HG02623 (cell line): ENCODE measurements around the gene CCR1.

Experiments
- ATAC-seq: cut with Tn5 transposase; IDR thresholded peaks from one replicate; pipeline ENCODE4 v1.9.1; 2021; ENCODE audit warnings: moderate library complexity; ENCODE audit not compliant: unreplicated experiment

CCR1 gene

DNA sequence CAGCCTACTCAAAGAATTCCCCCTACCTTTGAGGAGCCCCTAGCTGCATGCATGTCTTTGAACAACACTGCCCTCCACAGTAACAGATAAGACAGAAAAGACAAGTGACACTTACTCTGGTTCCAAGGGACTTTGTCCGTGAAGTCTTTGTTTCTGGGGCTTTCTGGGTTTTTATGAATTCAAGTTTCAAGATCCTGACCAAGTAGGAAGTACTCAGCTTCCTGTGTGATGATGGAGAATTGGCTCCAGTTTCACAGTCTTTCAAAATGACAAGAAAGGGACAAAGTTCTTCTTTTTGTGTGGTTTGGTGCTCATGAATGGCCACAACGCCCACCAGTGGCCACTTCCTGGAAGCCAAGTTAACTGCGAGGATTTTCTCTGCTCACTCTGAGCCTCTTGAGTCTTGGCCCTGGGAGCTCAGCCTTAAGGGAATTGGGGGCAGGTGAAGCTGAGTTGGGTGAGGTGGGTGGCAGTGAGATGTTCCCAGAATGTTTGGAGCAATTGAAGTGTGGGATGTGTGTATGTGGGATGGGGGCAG lies at the start of gene CCR1:
CCR1 (minus strand) TSS at position 147 of the 538 bp plus-strand sequence. CDS start 4,000 bp downstream, outside the sequence.
- ATAC-seq: no peak

DNA sequence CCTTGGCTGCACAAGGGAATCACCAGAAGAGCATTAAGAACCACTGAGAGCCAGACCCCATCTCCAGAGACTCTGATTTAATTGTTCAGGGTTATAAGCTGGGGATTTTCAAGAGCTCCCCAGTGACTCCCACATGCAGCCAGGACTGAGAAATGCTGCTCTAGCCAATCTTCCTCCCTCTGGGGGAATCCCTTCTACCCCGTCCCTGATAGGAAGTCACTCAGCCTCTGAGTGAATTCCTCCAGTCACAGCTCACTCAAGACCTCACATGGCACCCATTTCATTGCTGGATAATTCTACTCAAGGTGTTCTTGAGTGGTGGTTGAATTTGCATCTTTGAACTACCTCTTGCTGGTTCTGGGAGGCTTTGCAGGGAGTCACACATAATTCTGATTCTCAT lies 44.9 kb upstream of the CCR1 start:
- ATAC-seq: no peak

DNA sequence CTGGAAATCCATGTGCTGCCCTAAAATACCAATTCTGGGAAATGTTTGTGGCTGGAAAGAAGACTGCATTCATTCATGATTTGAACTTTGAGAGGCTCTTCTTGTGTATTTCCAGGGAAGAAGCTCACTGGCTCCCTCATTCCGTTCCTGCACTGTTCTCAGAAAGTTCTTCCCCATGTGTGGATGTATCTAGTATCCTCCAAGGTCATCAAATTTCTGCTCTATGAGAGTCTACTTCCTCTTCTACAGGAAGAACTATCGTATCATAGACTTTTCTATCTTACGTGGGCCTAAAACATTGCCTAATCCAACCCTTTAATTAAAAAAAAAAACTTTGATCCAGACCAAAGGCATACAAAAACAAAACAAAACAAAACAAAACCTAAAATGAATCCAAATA lies 37.0 kb upstream of the CCR1 start:
- no peak for ATAC-seq

DNA sequence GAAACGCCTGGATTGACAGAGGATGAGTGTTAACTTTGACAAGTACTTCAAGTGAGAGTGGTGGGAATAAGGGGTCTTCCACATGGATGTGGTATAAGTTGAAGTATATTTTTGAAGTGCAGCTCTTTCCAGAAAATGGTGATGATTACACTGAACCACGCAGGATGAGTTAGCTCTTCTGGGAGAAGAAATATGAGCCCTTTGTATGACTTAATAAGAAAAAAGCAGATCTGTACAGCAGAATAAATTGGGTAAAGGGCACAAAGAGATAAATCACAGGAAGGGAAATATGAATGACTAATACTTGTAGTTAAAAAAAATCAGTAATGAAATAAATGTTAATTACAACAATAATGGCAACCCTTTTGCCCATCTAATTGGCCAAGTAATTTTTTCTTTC lies 35.4 kb upstream of the CCR1 start:
- no peak for ATAC-seq

DNA sequence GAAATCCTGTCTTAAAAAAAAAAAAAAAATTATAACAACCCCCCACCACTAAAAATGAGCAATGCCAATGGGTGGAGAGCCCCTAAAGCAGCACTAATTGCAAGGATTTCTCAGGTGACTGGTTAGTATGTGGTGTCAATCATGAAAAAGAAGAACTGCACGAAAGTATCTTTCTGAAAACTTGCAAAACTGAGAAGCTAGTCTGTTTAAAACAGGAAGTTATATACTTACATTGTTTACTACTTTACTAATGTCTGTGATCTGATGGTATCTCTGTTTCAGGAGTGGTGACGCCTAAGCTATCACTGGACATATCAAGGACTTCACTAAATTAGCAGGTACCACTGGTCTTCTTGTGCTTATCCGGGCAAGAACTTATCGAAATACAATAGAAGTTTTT lies 34.0 kb upstream of the CCR1 start, which contains the start of gene CCR3:
CCR3 (plus strand) TSS at position 341 of the 400 bp plus-strand sequence. CDS start 22,699 bp downstream, outside the sequence.
- no peak for ATAC-seq

DNA sequence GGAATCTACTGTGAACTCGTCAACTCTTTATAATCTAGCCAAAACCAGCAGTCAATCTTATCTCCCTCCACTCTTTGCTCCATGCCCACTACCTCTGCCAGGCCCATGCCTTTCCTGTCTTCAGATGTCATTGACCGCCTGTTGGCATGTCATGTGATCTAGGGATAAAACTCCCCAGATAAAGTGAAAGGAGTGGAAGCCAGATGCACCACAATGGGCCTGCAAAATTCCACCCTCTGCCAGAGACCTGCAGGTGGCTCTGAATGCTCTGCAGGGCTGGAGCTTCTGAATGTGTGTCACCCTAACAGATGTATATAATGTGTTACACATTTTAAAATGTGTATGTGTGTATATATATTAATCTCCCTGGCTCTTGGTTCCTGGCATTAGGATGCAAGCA lies 31.8 kb upstream of the CCR1 start:
- ATAC-seq: no peak

DNA sequence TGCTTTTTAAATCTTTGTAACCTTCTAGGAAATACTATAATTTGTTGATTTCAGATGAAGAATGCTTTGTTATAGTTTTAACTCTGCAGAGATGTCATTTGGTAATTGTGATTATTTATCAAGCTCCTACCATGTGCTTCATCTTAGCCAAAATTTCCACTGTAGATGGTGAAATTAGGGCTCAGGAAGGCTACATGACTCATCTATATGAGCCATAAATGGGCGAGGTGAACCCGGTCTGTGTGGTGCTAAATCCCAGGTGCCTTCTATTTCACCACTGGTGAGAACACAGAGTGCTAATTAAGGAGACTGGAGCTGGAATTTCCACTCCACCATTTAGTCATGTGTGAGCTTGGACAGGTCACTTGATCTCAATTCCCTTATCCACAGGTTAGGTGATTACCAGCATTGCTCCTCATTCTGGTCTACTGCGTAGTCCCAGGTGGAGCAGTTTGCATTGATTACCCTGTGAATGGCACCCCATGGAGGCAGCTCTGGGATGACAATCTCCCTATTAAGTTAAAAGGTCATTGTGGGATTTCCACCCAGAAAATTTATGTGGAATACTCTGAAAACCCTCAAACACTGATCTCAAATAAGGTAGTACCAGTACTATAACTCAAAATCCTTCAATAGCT lies 31.3 kb upstream of the CCR1 start:
- no peak for ATAC-seq

DNA sequence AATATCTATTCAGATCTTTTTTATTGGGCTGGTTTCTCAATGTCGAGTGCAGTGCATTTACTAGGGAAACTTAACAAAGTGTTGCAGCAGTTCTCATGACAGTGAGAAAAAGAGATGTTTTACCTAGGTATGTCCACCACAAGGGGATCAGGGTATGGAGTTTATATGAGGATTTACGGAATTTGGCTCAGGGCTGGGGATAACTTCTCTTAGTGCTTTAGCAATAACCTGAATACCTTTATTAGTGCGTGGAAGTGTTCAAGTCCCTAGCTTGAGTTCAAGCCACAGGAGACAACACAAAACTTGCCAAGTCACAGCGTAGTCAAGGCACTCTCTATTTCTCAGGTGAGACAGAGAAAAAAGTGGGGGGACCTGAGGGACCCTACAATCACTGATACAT lies 30.3 kb upstream of the CCR1 start:
- no peak for ATAC-seq

DNA sequence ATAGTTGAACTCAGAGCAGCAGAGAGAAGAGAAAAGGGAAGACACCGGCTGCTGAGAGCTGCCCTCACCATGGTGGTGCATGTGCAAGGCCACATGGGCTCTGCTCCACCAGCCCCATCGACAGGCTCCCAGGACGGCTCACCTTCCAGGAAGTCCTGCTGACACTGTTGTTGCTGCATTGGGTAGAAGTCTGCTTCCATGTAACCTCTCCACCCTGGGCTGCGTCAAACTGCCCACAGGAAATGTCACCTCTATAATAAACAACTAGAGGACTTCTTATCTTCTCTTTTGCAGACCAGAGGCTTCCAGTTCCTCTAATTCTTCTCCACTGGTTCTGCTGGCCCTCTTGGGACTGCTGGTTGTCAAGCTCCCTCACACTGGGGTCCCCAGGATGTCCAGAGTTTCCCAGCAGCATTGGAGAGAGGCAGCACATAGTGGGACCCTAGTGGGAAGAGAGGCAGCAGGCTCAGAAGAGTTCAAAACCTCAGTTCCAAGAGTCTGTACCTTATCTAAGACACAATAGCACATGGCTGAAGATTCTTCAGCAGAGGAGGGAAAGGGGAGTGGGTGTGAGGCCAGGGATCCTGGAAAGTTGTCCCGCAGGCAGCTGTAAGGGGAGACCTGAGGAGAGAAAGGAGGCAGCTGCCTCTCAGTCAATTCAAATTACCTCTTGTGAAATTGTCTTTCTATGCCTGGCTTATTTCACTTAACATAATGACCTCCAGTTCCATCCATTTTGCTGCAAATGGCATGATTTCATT lies 28.4 kb upstream of the CCR1 start:
- ATAC-seq: no peak

DNA sequence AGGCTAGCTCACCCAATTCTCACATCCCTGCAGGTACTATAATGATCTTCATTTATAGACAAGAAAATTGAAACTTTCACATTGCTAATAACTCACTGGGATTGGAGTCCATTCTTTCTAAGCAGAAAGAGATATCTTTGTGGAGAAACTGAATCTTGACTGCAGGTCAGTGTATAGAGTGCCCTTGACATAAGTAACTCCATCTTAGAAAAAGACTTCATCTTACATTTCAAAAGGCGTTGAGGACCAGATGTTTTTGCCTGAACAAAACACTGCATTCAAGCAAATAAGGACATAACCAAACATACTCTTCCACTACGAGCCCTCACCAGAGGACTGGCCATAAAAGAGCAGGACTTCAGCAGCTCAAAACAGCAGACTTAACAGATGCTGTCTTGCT lies 27.3 kb upstream of the CCR1 start:
- no peak for ATAC-seq

DNA sequence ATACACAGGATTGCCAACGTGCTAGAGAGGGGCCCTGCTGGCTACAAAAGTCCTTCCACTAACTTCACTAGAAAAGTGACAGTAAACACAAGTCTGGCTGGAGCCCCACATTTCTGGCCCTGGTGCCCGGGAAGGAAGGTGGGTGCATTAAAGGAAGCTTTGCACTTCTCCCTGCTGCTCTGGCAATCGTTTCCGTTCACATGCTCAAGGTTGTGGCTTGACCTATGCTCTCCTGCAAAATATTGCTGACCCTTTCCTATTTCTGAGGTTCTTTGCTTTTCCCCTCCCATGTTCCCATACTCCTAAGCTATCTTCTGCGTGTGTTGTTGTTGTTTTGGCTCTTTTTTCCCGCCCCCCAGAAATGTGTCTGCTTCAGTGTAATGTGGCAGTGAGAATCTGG lies 25.1 kb upstream of the CCR1 start:
- no peak for ATAC-seq

DNA sequence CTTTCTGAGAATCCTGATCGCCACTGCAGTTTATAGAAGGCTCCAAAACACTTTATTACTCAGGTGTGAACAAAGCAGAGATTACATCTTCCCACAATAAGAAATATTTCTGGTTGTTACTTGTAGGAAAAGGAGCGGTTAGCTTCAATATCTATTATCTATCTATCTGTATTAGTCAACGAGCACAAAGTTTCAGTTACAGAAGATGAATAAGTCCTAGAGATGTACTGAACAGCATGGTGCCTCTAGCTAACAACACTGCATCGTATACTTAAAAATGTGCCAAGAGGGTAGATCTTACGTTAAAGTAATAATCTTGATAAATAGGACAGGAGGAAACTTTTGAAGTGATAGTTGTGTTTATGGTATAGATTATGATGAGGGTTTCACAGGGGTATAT lies 23.2 kb upstream of the CCR1 start:
- no peak for ATAC-seq

DNA sequence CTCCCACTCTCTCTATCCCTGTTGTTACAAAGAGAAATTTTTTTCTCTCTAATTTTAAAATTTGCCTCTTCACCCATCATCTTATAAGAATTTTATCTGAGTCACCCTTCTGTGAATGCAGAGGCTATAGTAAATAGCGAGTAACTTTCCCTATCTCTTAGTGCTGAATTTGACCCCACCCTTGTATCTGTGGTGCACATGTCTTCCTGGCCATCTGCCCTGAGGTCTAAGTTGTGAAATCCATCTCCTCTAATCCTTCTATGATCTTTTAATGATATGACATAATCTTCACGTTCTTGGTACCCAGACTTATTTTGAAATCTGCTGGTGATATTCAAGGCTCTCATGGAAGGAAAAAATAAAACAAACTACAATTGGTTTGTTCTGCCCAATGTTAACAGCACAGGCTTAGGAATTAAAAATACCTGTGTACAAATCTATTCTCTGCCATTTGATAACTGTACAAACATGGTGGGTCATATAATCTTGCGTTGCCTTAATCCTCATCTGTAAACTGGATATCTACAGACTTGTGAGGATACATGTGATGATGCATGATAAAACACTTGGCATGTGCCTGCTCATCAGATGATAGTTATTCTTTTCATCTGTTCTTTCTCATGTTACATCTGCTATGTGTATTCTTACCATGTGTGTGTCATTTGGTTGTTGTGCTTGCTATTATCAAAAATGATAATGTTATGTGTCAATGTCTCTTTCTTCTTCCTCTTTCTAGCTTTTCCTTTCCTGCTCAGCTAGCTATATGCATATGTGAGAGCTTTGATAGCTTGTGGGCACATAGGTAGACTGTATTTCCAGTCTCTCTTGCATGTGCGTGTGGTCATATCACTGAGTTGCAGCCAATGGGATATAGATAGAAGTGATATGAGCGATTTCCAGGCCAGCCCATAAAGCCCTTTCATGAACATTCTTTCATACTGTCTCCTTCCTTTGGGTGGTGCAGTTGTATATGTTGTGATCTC lies 20.4 kb upstream of the CCR1 start:
- no peak for ATAC-seq

DNA sequence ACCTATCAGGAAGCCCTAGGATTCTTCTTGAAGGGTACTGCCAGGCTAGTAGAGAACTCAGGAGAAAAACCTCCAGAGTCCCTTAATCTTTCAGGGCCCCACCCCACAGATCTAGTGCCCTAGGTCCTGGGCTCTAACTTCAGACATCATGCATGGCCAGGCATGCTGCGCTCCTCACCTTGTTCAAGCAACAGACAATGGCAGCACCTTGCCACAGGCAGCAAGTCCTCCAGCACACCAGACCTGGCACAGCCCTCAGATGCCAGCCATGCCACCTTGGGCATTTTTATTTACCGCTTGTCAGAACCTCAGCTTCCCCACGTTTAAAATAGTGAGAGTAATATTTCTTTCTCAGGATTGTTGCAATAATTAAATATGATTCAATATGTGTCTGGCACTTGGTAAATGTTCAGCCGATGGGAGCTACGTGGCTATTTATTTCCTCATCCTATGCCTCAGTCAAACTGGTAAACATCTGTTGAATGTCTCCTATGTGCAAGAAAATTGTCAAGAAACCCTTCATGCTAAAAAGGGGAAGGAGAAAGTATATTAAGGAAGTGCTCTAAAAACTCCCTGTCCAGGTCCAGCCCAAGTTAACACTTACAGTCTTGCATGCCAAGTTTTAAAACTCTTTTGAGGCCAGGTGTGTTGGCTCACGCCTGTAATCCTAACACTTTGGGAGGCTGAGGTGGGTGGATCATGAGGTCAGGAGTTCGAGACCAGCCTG lies 14.5 kb upstream of the CCR1 start:
- ATAC-seq: no peak

DNA sequence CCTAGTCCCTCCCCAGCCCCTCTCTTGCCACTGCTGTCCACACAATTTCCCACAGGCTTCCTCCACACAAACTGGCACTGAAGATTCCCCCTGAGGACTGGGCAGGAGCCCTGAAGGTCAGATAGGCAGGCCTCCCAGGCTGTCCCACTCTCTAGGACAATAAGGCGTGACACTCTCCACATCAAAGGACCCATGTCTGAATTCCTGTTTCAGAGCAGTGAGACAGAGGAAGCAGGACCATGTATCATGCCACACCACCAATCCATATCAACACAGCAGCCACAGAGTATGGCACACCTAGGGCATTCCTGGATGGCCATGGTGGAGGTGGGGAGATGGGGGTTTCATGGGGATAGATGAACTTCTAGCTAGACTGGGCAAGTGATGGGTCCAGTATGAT lies 13.8 kb upstream of the CCR1 start:
- ATAC-seq: no peak

DNA sequence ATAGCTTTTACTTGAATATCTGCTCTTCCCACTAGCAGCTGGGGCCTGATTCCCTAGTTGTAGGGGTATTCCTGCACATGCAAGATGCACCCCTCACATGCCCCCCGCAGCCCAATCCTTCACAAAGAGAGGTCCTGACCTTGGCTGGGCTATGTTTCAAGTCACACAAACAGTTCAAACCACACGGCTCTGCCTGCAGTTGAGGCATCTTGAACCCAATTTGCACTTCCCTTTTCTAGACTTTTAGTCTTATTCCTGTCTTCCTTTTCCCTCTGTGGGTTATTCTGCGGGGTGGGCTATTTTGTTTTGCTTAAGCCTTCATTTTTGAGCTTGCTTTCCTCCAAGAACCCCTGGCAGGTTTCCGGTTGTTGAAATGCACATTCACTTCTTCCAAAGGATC lies 13.3 kb upstream of the CCR1 start:
- ATAC-seq: no peak

DNA sequence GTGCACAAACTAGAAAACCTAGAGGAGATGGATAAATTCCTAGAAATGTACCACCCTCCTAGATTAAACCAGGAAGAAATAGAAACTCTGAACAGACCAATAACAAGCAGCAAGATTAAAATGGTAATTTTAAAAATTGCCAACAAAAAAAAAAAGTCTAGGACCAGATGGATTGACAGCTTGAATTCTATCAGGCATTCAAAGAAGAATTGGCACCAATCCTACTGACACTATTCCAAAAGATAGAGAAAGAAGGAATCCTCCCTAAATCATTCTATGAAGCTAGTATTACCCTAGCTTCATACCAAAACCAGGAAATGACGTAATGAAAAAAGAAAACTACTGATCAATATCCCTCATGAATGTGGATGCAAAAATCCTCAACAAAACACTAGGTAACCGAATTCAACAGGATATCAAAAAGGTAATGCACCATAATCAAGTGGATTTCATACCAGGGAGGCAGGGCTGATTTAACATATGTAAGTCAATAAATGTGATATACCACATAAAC lies 10.1 kb upstream of the CCR1 start:
- ATAC-seq: no peak

DNA sequence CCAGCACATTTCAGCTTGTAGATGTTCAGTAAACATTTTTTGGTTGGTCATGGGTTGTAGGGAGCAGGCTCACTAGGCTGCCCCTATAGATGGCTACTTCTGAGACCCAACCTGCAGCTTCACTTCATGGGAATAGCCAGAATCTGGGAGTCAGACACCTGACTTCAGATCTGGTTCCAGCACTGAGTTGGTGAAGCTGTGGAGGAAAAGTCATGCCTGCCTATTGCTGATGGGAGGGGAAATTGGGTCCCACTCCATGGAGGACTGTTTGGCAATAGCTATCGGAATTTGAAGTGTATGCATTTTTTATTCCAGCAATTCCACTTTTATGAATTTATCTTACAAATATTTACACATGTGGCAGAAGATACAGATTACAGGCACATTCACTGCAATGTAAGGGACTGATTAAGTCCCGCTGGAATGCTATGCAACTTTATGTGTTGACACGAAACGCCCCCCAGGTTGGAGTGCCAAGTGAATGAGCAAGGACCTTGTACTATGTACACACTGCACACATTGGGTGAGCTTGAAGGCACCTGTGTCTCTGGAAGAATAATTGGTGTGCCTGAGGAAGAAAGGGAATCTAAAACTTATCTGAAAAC lies 7.8 kb upstream of the CCR1 start:
- no peak for ATAC-seq

DNA sequence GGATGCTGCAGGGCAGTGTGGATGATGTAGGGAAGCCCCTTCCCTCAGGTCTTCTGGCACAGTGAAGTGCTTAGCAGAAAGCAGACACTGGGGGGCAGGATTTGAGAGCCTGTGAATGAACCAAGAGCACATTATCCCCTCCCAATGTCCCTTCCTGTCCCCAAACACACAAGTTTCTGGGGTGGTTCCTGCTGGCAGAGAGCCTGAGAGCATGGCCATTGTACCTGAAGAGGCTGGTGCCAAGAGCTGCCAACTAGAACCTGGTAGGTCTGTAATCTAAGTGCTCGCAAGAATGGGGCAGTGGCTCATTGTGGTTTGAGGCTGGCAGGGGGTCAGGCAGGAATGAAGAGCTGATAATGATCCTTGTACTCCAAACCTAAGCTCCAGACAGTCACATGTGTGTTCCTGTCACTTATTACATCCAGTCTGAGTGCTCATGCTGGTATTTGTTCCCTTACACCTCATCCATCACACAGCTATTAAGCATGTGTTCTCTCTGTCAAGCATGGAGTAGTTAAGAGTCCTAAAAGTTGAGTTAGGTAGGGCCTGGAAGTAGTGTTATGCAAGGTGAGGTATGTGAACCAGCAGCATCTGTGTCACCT lies 6.7 kb upstream of the CCR1 start:
- no peak for ATAC-seq
